Right atrium auricular region (tissue), 2 donors: ENCODE results near the gene SNRPA. TPM values are rescaled to one million over a fixed set of nuclear protein-coding genes. Genes with fewer than 3 reads are reported as not detected.
A peak's percentile ranks its signal among the peaks of the same experiment; 100 is the strongest.

ENCODE experiments used
- DNase-seq: peaks from one replicate; pipeline ENCODE4 v3.0.0-alpha.2; 2019; ENCODE audit warnings: low spot score
- H3K27ac ChIP-seq, 2 donors: fragments of 200-600 bp; sonication (generic); 1 replicate in 1 of 2; 2 replicates in 1 of 2; pipeline ENCODE4 v1.5.1; 2016 to 2019
- H3K27me3 ChIP-seq, 2 donors: fragments of 200-600 bp; sonication (generic); one replicate each; pipeline versions ENCODE4 v1.5.1 to v1.6.0; 2017 to 2019
- H3K36me3 ChIP-seq: fragments of 200-600 bp; sonication (generic); one replicate; pipeline ENCODE4 v1.5.1; 2016
- H3K4me1 ChIP-seq, 2 donors: fragments of 200-600 bp; sonication (generic); one replicate each; pipeline versions ENCODE4 v1.5.1 to v1.6.0; 2017 to 2019
- H3K4me3 ChIP-seq, 2 donors: fragments of 200-600 bp; sonication (generic); 1 replicate in 1 of 2; 2 replicates in 1 of 2; pipeline ENCODE4 v1.5.1; 2017 to 2019; ENCODE audit warnings: mild to moderate bottlenecking in 1 of 2, moderate library complexity in 1 of 2
- H3K9me3 ChIP-seq, 2 donors: fragments of 200-600 bp; sonication (generic); one replicate each; pipeline ENCODE4 v1.5.1; 2019
- CTCF ChIP-seq, 2 donors: fragments of 200-600 bp; sonication (generic); IDR thresholded peaks; one replicate each; pipeline ENCODE4 v1.5.1; 2019; ENCODE audit warnings: antibody characterized with exemption in 2 of 2
- total RNA-seq, 2 donors: library from RNA; depleted of rRNA; stranded (reverse); fragments of >200 nt; gene quantifications; one replicate each; pipeline ENCODE4 v1.1.0, GENCODE V29; 2016

The SNRPA gene
- total RNA-seq, 2 donors from 2014 or later = 30.7 to 32.9 TPM

DNA sequence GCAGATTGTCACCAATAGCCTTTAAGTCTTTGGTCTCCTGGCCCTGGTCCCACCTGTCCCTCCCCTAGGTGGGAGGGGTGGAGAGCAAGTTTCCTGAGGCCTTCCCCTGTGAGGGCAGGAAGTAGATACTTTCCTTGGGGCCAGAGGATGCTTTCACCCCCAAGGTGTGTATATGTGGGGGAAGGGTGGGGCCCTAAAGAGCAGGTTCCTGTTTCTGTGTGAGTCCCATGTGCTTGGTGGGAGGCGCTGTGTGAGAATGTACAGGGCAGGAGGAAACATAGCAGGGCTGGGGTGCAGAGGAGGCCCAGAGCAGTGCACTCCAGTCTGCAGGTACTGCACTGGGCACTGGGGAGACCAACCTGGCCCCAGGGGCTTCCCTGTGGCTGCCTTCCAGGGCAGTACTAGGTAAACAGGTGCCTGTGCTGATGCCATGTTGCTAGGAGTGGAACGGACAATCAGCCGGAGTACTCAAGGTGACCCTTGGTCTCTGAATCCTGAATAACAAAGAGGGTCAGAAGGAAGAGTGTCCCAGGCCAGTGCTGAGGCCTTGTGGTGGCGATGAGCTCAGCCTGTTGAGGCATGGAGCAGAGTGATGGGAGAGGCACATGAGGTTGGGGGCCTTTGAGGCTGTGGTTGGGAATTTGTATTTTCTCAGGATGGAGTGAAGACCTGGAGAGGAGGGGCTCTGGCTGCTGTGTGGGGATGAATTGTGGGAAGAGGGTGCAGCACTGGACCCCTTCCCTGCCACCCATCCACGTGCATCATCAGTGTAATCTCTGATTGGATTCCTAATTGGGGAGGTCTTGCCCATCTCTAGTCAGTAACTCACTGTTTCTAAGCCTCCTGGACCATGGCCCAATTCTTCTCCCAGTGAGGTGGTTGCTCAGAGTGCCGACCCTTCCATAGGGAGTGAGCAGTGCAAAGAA is 53.1 kb downstream of the SNRPA start:
- Histone ChIP-seq H3K36me3 (peaks cover 45% of the 10 kb centered on the region), H3K27ac (peak overlapping the region; percentile 86 to 96), H3K4me1 (peaks cover 3 to 93% of the 10 kb centered on the region in 2 donors), H3K27me3 (no peaks in the 10 kb centered on the region), H3K4me3 (peak overlapping the region in 1 of 2 donors; percentile 25), H3K9me3 (no peaks in the 10 kb centered on the region)
- no peak for DNase-seq
- no peak for TF ChIP-seq CTCF (IDR thresholded peaks at IDR 0.05)

DNA sequence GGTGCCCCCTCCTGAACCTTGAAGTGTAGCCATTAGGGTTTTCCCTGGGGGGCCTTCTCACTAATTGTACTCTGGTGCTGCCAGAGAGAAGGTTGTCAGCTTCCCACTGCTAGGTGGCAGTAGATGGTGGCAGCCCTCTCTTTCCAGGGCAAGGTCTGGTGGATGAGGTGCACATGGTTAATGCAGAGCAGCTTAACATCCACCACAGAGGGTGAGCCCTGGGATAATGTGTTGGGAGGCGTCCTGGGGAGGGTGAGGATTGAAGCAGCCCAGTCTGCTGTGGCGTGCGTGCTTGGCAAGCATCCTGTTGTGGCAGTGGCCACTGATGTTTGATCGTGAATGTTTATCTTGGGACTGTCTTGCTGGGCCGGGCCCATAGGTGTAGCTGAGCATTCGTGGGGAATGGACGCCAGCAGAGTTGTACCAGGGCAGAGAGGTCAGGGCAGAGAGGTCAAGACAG is 53.8 kb downstream of the SNRPA start:
- H3K27ac ChIP-seq = peak overlapping the region; percentile 86 to 96
- H3K27me3 ChIP-seq = no peaks in the 10 kb centered on the region
- peaks cover 3 to 99% of the 10 kb centered on the region in 2 donors for H3K4me1 ChIP-seq
- H3K9me3 ChIP-seq = no peaks in the 10 kb centered on the region
- no peak overlapping the region for H3K4me3 ChIP-seq
- H3K36me3 ChIP-seq = peaks cover 52% of the 10 kb centered on the region
- no peak for DNase-seq
- peak in 1 of 2 donors; percentile 16 for TF ChIP-seq CTCF (IDR thresholded peaks at IDR 0.05)

DNA sequence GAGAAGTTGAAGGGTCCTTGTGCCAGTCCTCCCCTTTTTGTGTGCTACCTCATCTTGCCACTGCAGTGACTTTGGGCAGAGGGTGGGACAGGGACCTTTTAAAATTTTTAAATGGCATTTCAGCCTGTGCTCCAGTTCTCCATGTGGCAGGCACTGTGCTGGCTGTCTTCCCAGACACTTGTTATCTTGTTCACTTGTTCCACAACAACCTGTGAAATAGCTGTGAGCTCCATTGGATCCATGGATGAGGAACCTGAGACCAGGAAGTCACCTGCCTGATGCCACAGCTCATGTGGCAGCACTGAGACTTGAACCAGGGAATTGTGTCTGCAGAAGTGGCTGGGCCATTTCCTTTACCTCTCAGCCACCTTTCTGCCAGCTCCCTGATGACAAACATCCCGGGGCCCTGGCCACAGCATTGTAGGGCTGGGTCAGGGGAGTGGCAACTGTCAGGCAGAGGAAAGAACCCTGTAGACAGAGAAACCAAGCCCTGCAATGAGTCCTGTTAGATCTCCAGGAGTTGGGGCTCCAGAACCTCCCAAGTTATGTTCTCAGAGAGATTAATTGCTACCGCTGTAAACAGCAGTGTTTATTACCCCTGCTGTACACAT is 54.4 kb downstream of the SNRPA start:
- Histone ChIP-seq H3K36me3 (peaks cover 50% of the 10 kb centered on the region), H3K4me1 (peaks cover 3 to 99% of the 10 kb centered on the region in 2 donors), H3K27ac (peak overlapping the region; percentile 86 to 96), H3K4me3 (no peak overlapping the region), H3K9me3 (no peaks in the 10 kb centered on the region), H3K27me3 (no peaks in the 10 kb centered on the region)
- DNase-seq = no peak
- no peak for TF ChIP-seq CTCF (IDR thresholded peaks at IDR 0.05)

DNA sequence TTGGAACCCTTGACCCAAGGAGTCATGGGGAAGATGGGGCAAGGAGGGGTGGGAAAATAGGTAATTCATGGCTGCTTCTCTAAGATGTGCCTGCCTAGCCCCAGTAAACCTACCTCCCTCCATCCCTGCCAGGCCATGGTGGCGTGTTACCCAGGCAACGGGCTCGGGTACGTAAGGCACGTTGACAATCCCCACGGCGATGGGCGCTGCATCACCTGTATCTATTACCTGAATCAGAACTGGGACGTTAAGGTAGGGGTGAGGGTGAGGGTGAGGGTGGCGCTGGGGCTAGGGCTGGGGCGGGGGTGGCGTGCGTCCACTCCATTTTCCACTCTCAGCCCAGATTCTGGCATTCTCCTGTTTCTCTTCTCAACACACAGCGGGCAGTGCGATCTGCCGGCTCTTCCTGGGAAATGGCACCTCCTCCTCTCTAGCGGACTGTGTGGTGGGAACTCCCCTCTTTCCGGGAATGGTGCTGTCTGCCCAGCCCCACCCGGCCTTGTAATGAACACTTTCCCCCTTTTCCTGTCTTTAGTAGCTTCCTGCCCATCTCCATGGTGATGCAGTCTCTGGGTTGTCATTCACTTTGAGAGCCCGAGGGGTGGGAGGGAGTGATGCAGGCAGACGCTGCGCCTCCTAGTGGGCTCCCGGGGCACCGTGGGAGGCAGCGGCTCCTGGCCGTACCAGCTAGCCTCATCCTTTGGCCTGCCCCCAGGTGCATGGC is 55.6 kb downstream of the SNRPA start:
- TF ChIP-seq CTCF (IDR thresholded peaks at IDR 0.05) = peak; percentile 74 to 89
- Histone ChIP-seq H3K36me3 (peaks cover 37% of the 10 kb centered on the region), H3K4me1 (peaks cover 3 to 92% of the 10 kb centered on the region in 2 donors)

DNA sequence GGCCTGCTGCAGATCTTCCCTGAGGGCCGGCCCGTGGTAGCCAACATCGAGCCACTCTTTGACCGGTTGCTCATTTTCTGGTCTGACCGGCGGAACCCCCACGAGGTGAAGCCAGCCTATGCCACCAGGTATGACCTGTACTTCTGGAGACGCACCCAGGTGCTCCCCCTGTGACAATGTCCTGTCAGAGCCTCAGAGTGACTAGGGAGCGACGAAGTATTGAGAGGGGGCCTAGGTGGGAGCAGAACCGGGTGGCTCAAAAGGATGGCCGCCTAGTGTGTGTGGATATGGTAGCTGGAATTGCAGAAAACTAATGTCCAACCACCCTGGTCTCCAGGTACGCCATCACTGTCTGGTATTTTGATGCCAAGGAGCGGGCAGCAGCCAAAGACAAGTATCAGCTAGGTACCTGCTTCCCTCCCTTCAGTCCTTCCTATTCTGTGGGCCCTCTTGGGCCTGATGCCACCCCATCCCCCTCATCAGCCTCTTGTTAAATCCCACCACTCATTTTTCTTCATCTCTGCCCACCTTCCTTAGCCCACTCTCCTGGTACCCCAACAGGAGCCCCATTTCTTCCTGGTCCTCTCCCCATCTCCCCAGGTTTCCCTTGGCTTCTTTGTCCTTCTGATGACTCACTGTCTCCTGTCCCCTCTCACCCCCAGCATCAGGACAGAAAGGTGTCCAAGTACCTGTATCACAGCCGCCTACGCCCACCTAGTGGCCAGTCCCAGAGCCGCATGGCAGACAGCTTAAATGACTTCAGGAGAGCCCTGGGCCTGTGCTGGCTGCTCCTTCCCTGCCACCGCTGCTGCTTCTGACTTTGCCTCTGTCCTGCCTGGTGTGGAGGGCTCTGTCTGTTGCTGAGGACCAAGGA is 56.4 kb downstream of the SNRPA start:
- Histone ChIP-seq H3K9me3 (no peaks in the 10 kb centered on the region), H3K4me1 (peaks cover 3 to 90% of the 10 kb centered on the region in 2 donors), H3K27me3 (no peaks in the 10 kb centered on the region), H3K27ac (peak overlapping the region; percentile 86 to 96), H3K4me3 (no peak overlapping the region), H3K36me3 (peaks cover 32% of the 10 kb centered on the region)
- DNase-seq = no peak
- peak in 1 of 2 donors; percentile 30 for TF ChIP-seq CTCF (IDR thresholded peaks at IDR 0.05)

More for the DNA sequence above, 55.6 kb downstream of the SNRPA start:
- Histone ChIP-seq H3K4me3 (peak overlapping the region in 1 of 2 donors; percentile 20), H3K27me3 (no peaks in the 10 kb centered on the region), H3K9me3 (no peaks in the 10 kb centered on the region), H3K27ac (peak overlapping the region; percentile 86 to 96)
- peak; percentile 90 for DNase-seq
